GM19455 (cell line): ENCODE data around the gene KCNMB2.

Source experiments
- ATAC-seq: cut with Tn5 transposase; IDR thresholded peaks from one replicate; pipeline ENCODE4 v1.9.1; 2021; ENCODE audit not compliant: unreplicated experiment

KCNMB2 gene

GRCh38 chr3:178634975-178635374 is 98.7 kb downstream of the KCNMB2 start:
- ATAC-seq, result no peak

GRCh38 chr3:178637802-178638201 is 101.6 kb downstream of the KCNMB2 start:
- ATAC-seq, result no peak

GRCh38 chr3:178645503-178645902 is 109.3 kb downstream of the KCNMB2 start:
- no peak for ATAC-seq

- no peak for ATAC-seq
Observed at GRCh38 chr3:178646186-178646862, 110.1 kb downstream of the KCNMB2 start.

GRCh38 chr3:178655488-178655887 is 119.3 kb downstream of the KCNMB2 start:
- no peak for ATAC-seq

GRCh38 chr3:178658694-178659325 is 122.6 kb downstream of the KCNMB2 start:
- ATAC-seq, result no peak

GRCh38 chr3:178663201-178663934 is 127.1 kb downstream of the KCNMB2 start:
- ATAC-seq, result no peak

GRCh38 chr3:178665747-178666146 is 129.5 kb downstream of the KCNMB2 start:
- no peak for ATAC-seq

- no peak for ATAC-seq
Observed at GRCh38 chr3:178669022-178669601, 132.9 kb downstream of the KCNMB2 start.

- ATAC-seq, result no peak
Observed at GRCh38 chr3:178669758-178670157, 133.5 kb downstream of the KCNMB2 start.

GRCh38 chr3:178671377-178671776 is 135.1 kb downstream of the KCNMB2 start:
- peak; percentile 45 for ATAC-seq

GRCh38 chr3:178671791-178672190 is 135.6 kb downstream of the KCNMB2 start:
- ATAC-seq, result peak; percentile 72

GRCh38 chr3:178672275-178672674 is 136.0 kb downstream of the KCNMB2 start:
- no peak for ATAC-seq

GRCh38 chr3:178673529-178673928 is 137.3 kb downstream of the KCNMB2 start:
- no peak for ATAC-seq

- no peak for ATAC-seq
Observed at GRCh38 chr3:178676077-178676476, 139.8 kb downstream of the KCNMB2 start.

GRCh38 chr3:178676942-178677790 is 140.9 kb downstream of the KCNMB2 start:
- ATAC-seq, result peak; percentile 85

GRCh38 chr3:178677961-178678360 is 141.7 kb downstream of the KCNMB2 start:
- no peak for ATAC-seq

- no peak for ATAC-seq
Observed at GRCh38 chr3:178680037-178680436, 143.8 kb downstream of the KCNMB2 start.

GRCh38 chr3:178680489-178680888 is 144.3 kb downstream of the KCNMB2 start:
- ATAC-seq, result no peak

- no peak for ATAC-seq
Observed at GRCh38 chr3:178684881-178685590, 148.8 kb downstream of the KCNMB2 start.
